OCI-LY7 (cell line): ENCODE results near the gene HOXA10. TPM values are rescaled to one million over a fixed set of nuclear protein-coding genes. Genes with fewer than 3 reads are reported as not detected.
A peak's percentile ranks its signal among the peaks of the same experiment; 100 is the strongest.

Source experiments
- BruUV-seq: library from RNA; stranded (reverse); fragments of 400-500 nt; replicated peaks from 2 replicates; lab custom pipeline; 2021; lab: Mats Ljungman, UMichigan
- CTCF ChIA-PET: fragments of 300-600 bp; sonication (Branson Sonifier 250); formaldehyde crosslinking; loops from one replicate; lab custom pipeline; 2022; ENCODE audit warnings: antibody characterized with exemption; ENCODE audit not compliant: unreplicated experiment; lab: Charles Lee
- POLR2A ChIA-PET: fragments of 300-600 bp; sonication (Branson Sonifier 250); formaldehyde crosslinking; loops from one replicate; lab custom pipeline; 2022; ENCODE audit warnings: antibody characterized with exemption; lab: Charles Lee
- DNase-seq: peaks from one replicate; pipeline ENCODE4 v3.0.0-alpha.2; 2015; ENCODE audit warnings: low spot score
- H2AFZ ChIP-seq: fragments of 200-600 bp; sonication (generic), shearing (Covaris generic); 2 replicates; pipeline ENCODE4 v1.6.1; 2014; ENCODE audit warnings: mild to moderate bottlenecking, antibody characterized with exemption, low read length, moderate library complexity
- H3K27ac ChIP-seq: fragments of 200-600 bp; sonication (generic); 2 replicates; pipeline ENCODE4 v1.5.1; 2014; ENCODE audit warnings: mixed run types, low read depth, mild to moderate bottlenecking, moderate library complexity, low read length, inconsistent platforms; ENCODE audit not compliant: poor library complexity, severe bottlenecking
- H3K36me3 ChIP-seq: fragments of 200-600 bp; sonication (generic); 2 replicates; pipeline ENCODE4 v1.6.1; 2014; ENCODE audit warnings: mild to moderate bottlenecking, antibody characterized with exemption, low read length, moderate library complexity, mixed read lengths; ENCODE audit not compliant: insufficient read depth
- H3K4me1 ChIP-seq: fragments of 200-600 bp; sonication (generic); 2 replicates; pipeline ENCODE4 v1.5.1; 2014; ENCODE audit warnings: mild to moderate bottlenecking, low read length; ENCODE audit not compliant: insufficient read depth, poor library complexity, severe bottlenecking
- H3K4me2 ChIP-seq: fragments of 200-600 bp; sonication (generic); 2 replicates; pipeline ENCODE4 v1.6.1; 2014; ENCODE audit warnings: mild to moderate bottlenecking, low read length
- H3K4me3 ChIP-seq: fragments of 200-600 bp; sonication (generic); 2 replicates; pipeline ENCODE4 v1.5.1; 2014; ENCODE audit warnings: mild to moderate bottlenecking, low read depth, low read length; ENCODE audit not compliant: poor library complexity, severe bottlenecking
- H3K79me2 ChIP-seq: fragments of 200-600 bp; sonication (generic); 2 replicates; pipeline ENCODE4 v1.6.1; 2016; ENCODE audit warnings: low read depth, mild to moderate bottlenecking, low read length, moderate library complexity, mixed read lengths; ENCODE audit not compliant: insufficient read depth
- H3K9me2 ChIP-seq: fragments of 200-600 bp; sonication (generic); 2 replicates; pipeline ENCODE4 v1.6.1; 2016; ENCODE audit warnings: mild to moderate bottlenecking, low read length, mixed read lengths; ENCODE audit not compliant: insufficient read depth
- H3K9me3 ChIP-seq: fragments of 200-600 bp; sonication (generic); 2 replicates; pipeline ENCODE4 v1.6.1; 2014; ENCODE audit warnings: mild to moderate bottlenecking, mixed run types, low read length, mixed read lengths
- H4K20me1 ChIP-seq: fragments of 200-600 bp; sonication (generic); 2 replicates; pipeline ENCODE4 v1.6.1; 2014; ENCODE audit warnings: mild to moderate bottlenecking, antibody characterized with exemption, low read length, moderate library complexity, mixed read lengths; ENCODE audit not compliant: insufficient read depth
- CTCF ChIP-seq: fragments of 200-600 bp; sonication (generic); conservative IDR thresholded peaks from 2 replicates; pipeline ENCODE4 v1.5.1; 2014; ENCODE audit warnings: mild to moderate bottlenecking, antibody characterized with exemption, low read length, moderate library complexity, mixed read lengths
- EZH2phosphoT487 ChIP-seq: fragments of 200-600 bp; sonication (generic); IDR thresholded peaks from 2 replicates; pipeline ENCODE4 v1.6.1; 2018; ENCODE audit warnings: low read depth, borderline replicate concordance, mild to moderate bottlenecking, mixed run types, antibody characterized with exemption, low read length, moderate library complexity, mixed read lengths
- intact Hi-C: fragments of 100-400 bp; cut with micrococcal nuclease; formaldehyde crosslinking; loops from one replicate; pipeline ENCODE4 v1.10.0; 2022; ENCODE audit not compliant: unreplicated experiment
- total RNA-seq, 2 experiments: library from RNA; depleted of rRNA in 1 of 2; stranded (reverse); fragments of >200 nt in 1 of 2; shearing (Covaris generic) in 1 of 2; gene quantifications; 2 replicates each; pipeline ENCODE4 v1.2.3, GENCODE V29; 2014 to 2022

HOXA10 gene
- total RNA-seq, 2 experiments from 2014 or later: not detected

- H3K27ac ChIP-seq: no peak overlapping the region
- DNase-seq: no peak
- ChIA-PET POLR2A (no interaction called here), CTCF (no interaction called here)
- no TSS peak for BruUV-seq
- H3K4me1 ChIP-seq: no peaks in the 10 kb centered on the region
- H3K9me3 ChIP-seq: no peaks in the 10 kb centered on the region
- peak overlapping the region; percentile 43; the same call in 1 of the 2 replicates for H3K4me2 ChIP-seq
- H3K9me2 ChIP-seq: no peaks in the 10 kb centered on the region
- H3K36me3 ChIP-seq: no peaks in the 10 kb centered on the region
- H3K79me2 ChIP-seq: no peaks in the 10 kb centered on the region
- no peaks in the 10 kb centered on the region for H4K20me1 ChIP-seq
- H3K4me3 ChIP-seq: no peak overlapping the region
- H2AFZ ChIP-seq: no peak overlapping the region
- intact Hi-C loops: no loop called here
- no peak for TF ChIP-seq EZH2phosphoT487
- no peak for TF ChIP-seq CTCF
Observed at GRCh38 chr7:27184337-27185012, 10.4 kb upstream of the HOXA10 start.

- no peaks in the 10 kb centered on the region for H3K4me1 ChIP-seq
- H3K9me3 ChIP-seq: no peaks in the 10 kb centered on the region
- H3K36me3 ChIP-seq: no peaks in the 10 kb centered on the region
- no peaks in the 10 kb centered on the region for H3K9me2 ChIP-seq
- CTCF ChIA-PET: no interaction called here
- no peak overlapping the region for H2AFZ ChIP-seq
- intact Hi-C loops: no loop called here
- H3K4me3 ChIP-seq: no peak overlapping the region
- H3K79me2 ChIP-seq: no peaks in the 10 kb centered on the region
- TF ChIP-seq CTCF (no peak), EZH2phosphoT487 (no peak)
- H4K20me1 ChIP-seq: no peaks in the 10 kb centered on the region
- peak overlapping the region; percentile 43; the same call in 1 of the 2 replicates for H3K4me2 ChIP-seq
- no peak for DNase-seq
- no peak overlapping the region for H3K27ac ChIP-seq
- no TSS peak for BruUV-seq
- POLR2A ChIA-PET: interaction anchor here (0.7 kb wide), 1 partner anchor 389 kb away, joined by 5 read pairs; no protein-coding TSS in a partner anchor
Observed at GRCh38 chr7:27183682-27184336, 9.7 kb upstream of the HOXA10 start.
